GM12892 (cell line): ENCODE data around the gene STEAP3.

Experiments
- POLR2A ChIP-seq: IDR thresholded peaks from 2 replicates; pipeline ENCODE4 v1.6.1; 2011; ENCODE audit warnings: low read depth, low read length, control low read depth
- POLR2AphosphoS5 ChIP-seq: IDR thresholded peaks from 2 replicates; pipeline ENCODE4 v1.6.1; 2011; ENCODE audit warnings: low read depth, low read length, control low read depth

DNA sequence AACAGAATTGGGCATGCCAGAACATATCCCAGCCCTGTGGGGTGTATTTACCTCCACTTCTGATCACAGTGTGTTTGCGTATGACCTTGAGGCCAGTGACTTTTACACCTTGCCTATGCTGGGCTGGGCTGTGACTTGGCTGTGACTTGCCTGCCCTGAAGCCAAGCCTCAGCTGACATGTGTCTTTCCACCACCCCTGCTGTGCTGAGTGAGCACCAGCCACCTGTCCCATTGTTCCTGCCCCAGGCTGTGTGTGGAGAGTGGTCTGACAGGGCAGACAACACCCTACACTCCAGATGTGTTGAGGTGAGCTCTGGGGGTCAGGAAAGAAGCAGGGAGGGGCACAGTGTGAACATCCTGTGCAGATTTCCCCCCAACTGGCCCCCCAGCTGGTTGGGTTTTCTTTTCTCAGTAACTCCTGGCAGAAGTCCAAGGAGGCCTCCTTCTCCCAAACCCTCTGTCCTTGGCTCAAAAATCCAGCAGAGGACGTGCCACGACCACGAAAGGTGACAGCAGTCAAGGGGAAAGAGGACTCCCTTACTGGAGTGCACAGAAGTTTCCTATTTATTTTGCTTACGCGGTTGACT is 5.1 kb upstream of the STEAP3 start:
- TF ChIP-seq POLR2AphosphoS5 (no peak), POLR2A (no peak)
